CMK (cell line): Measurements from ENCODE around the gene BOD1.
A peak's percentile ranks its signal among the peaks of the same experiment; 100 is the strongest.
"Not testable (repeated sequence)": the region's sequence is repeated elsewhere in the genome, so short reads cannot be mapped to it uniquely, and the experiment has no call there.

Source experiments
- DNase-seq: peaks from one replicate; pipeline ENCODE4 v3.0.0-alpha.2; 2010; ENCODE audit warnings: low read depth

The BOD1 gene

GRCh38 chr5:173615884-173616576 lies 420 bp downstream of the BOD1 start:
- DNase-seq: no peak

- DNase-seq: no peak
Measured at GRCh38 chr5:173614591-173614990, 1.9 kb downstream of the BOD1 start.

GRCh38 chr5:173613433-173614159 lies 2.9 kb downstream of the BOD1 start:
- DNase-seq: no peak

GRCh38 chr5:173612948-173613347 lies 3.5 kb downstream of the BOD1 start:
- no peak for DNase-seq

- no peak for DNase-seq
Measured at GRCh38 chr5:173611706-173612105, 4.7 kb downstream of the BOD1 start.

- no peak for DNase-seq
Measured at GRCh38 chr5:173604141-173604540, 12.3 kb downstream of the BOD1 start.

GRCh38 chr5:173602423-173602822 lies 14.0 kb downstream of the BOD1 start:
- DNase-seq: peak; percentile 58

- DNase-seq: no peak
Measured at GRCh38 chr5:173598686-173599085, 17.8 kb downstream of the BOD1 start.

- no peak for DNase-seq
Measured at GRCh38 chr5:173597304-173597703, 19.1 kb downstream of the BOD1 start.

GRCh38 chr5:173595841-173596240 lies 20.6 kb downstream of the BOD1 start:
- no peak for DNase-seq

- DNase-seq: no peak
Measured at GRCh38 chr5:173594061-173594460, 22.4 kb downstream of the BOD1 start.

- no peak for DNase-seq
Measured at GRCh38 chr5:173592050-173592669, 24.3 kb downstream of the BOD1 start.

GRCh38 chr5:173591056-173591514 lies 25.4 kb downstream of the BOD1 start:
- no peak for DNase-seq

- DNase-seq: no peak
Measured at GRCh38 chr5:173590436-173591055, 25.9 kb downstream of the BOD1 start.

- DNase-seq: not testable (repeated sequence)
Measured at GRCh38 chr5:173586133-173586532, 30.3 kb downstream of the BOD1 start.

GRCh38 chr5:173583346-173583745 lies 33.1 kb downstream of the BOD1 start:
- no peak for DNase-seq

GRCh38 chr5:173582216-173583111 lies 34.0 kb downstream of the BOD1 start:
- DNase-seq: no peak

GRCh38 chr5:173581408-173582215 lies 34.8 kb downstream of the BOD1 start:
- peak; percentile 24 for DNase-seq

GRCh38 chr5:173578947-173579615 lies 37.4 kb downstream of the BOD1 start:
- DNase-seq: no peak

- DNase-seq: no peak
Measured at GRCh38 chr5:173577817-173578216, 38.6 kb downstream of the BOD1 start.
